ENCODE data around the gene CCDC27.

DNA sequence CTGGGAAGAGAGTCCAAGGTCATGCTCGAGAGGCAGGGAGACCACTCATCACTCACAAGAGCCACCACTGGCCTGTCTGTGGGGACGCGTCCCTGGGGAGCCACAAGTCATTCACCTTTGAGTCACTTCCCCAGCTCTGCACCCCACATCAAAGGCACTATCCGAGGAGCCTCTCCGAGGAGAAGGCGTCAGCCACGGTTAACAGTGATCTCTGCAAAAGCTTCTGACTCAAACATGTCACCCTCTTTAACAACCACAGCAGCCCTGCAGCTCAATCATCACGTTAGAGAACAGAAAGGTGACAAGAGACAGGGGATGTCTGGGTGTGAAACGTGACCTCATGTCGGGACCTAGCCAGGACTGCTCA lies 35.1 kb downstream of the CCDC27 start:
- TF ChIP-seq, protein P1, sequence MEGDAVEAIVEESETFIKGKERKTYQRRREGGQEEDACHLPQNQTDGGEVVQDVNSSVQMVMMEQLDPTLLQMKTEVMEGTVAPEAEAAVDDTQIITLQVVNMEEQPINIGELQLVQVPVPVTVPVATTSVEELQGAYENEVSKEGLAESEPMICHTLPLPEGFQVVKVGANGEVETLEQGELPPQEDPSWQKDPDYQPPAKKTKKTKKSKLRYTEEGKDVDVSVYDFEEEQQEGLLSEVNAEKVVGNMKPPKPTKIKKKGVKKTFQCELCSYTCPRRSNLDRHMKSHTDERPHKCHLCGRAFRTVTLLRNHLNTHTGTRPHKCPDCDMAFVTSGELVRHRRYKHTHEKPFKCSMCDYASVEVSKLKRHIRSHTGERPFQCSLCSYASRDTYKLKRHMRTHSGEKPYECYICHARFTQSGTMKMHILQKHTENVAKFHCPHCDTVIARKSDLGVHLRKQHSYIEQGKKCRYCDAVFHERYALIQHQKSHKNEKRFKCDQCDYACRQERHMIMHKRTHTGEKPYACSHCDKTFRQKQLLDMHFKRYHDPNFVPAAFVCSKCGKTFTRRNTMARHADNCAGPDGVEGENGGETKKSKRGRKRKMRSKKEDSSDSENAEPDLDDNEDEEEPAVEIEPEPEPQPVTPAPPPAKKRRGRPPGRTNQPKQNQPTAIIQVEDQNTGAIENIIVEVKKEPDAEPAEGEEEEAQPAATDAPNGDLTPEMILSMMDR (IDR thresholded peaks at IDR 0.05): no peak
- no peak for TF ChIP-seq POLR2A (IDR thresholded peaks at IDR 0.05)
